ENCODE results near the gene SLMAP.

- no peak for TF ChIP-seq POLR2AphosphoS5 (IDR thresholded peaks at IDR 0.05)
- no peak for TF ChIP-seq CTCF (IDR thresholded peaks at IDR 0.05 in 8 of 11, conservative IDR thresholded peaks at IDR 0.05 in 3 of 11)
Measured at GRCh38 chr3:57717205-57717868, 38.8 kb upstream of the SLMAP start.
